Pericardium fibroblast (primary cell): ENCODE data around the gene UBE2G2. TPM values are rescaled to one million over a fixed set of nuclear protein-coding genes. Genes with fewer than 3 reads are reported as not detected.

ENCODE experiments used
- total RNA-seq: library from RNA; depleted of rRNA; stranded (reverse); fragments of >200 nt; gene quantifications from 2 replicates; pipeline ENCODE4 v1.2.3, GENCODE V29; 2015

UBE2G2 gene
- 35.5 and 37.3 TPM in 2 replicates for total RNA-seq

GRCh38 chr21:44801468-44802395, at the start of gene UBE2G2:
TSS of gene UBE2G2 (minus strand) at chr21:44801820. CDS start at chr21:44801748, 72 bp downstream.

GRCh38 chr21:44817914-44818639, 16.5 kb upstream of the UBE2G2 start, which contains the start of gene SUMO3:
TSS of gene SUMO3 (minus strand) at chr21:44818062. CDS start at chr21:44817968, 94 bp downstream.

Other genes with a start within 250 kb of the UBE2G2 start
- gene KRTAP10-3, start 243.0 kb downstream of the UBE2G2 start, total RNA-seq = not detected in 2 replicates
- gene KRTAP10-4, start 228.1 kb downstream of the UBE2G2 start, total RNA-seq = not detected in 2 replicates
- gene KRTAP10-5, start 221.2 kb downstream of the UBE2G2 start, total RNA-seq = not detected in 2 replicates
- gene KRTAP10-6, start 209.3 kb downstream of the UBE2G2 start, total RNA-seq = not detected in 2 replicates
- not detected in 2 replicates for gene KRTAP10-7, start 201.2 kb downstream of the UBE2G2 start, total RNA-seq
- gene KRTAP10-8, start 189.7 kb downstream of the UBE2G2 start, total RNA-seq = not detected in 2 replicates
- gene KRTAP10-9, start 174.7 kb downstream of the UBE2G2 start, total RNA-seq = not detected in 2 replicates
- gene KRTAP10-10, start 164.5 kb downstream of the UBE2G2 start, total RNA-seq = not detected in 2 replicates
- gene KRTAP10-11, start 155.4 kb downstream of the UBE2G2 start, total RNA-seq = not detected in 2 replicates
- gene KRTAP12-4, start 147.2 kb downstream of the UBE2G2 start, total RNA-seq = not detected in 2 replicates
- not detected in 2 replicates for gene KRTAP12-3, start 143.9 kb downstream of the UBE2G2 start, total RNA-seq
- not detected in 2 replicates for gene KRTAP12-2, start 134.9 kb downstream of the UBE2G2 start, total RNA-seq
- not detected in 2 replicates for gene KRTAP12-1, start 119.7 kb downstream of the UBE2G2 start, total RNA-seq
- gene KRTAP10-12, start 104.6 kb downstream of the UBE2G2 start, total RNA-seq = not detected in 2 replicates
- gene TSPEAR, start 90.2 kb downstream of the UBE2G2 start, total RNA-seq = not detected in 2 replicates
- 54.7 and 66.2 TPM in 2 replicates for gene SUMO3, start 16.2 kb upstream of the UBE2G2 start, total RNA-seq
- gene PTTG1IP, start 71.9 kb upstream of the UBE2G2 start, total RNA-seq = 276 and 321 TPM in 2 replicates
- 0.12 and 4.3 TPM in 2 replicates for gene ITGB2, start 119.1 kb upstream of the UBE2G2 start, total RNA-seq
- 18.3 and 27.8 TPM in 2 replicates for gene SLX9, start 138.2 kb upstream of the UBE2G2 start, total RNA-seq